NCI-H128 (cell line): Measurements from ENCODE around the gene TBC1D22A.

ENCODE experiments used
- DNase-seq: peaks from one replicate; lab custom pipeline; 2025; ENCODE audit not compliant: unreplicated experiment; lab: John Stamatoyannopoulos, UW

TBC1D22A gene

GRCh38 chr22:46906326-46907045, 144.0 kb downstream of the TBC1D22A start:
- DNase-seq = no peak

- DNase-seq = no peak
Measured at GRCh38 chr22:46907241-46908215, 145.1 kb downstream of the TBC1D22A start.

- DNase-seq = no peak
Measured at GRCh38 chr22:46908641-46909107, 146.2 kb downstream of the TBC1D22A start.

GRCh38 chr22:46909237-46910030, 147.0 kb downstream of the TBC1D22A start:
- DNase-seq = no peak

GRCh38 chr22:46910624-46911023, 148.2 kb downstream of the TBC1D22A start:
- no peak for DNase-seq

- no peak for DNase-seq
Measured at GRCh38 chr22:46911346-46911745, 148.9 kb downstream of the TBC1D22A start.

- DNase-seq = no peak
Measured at GRCh38 chr22:46913351-46913750, 150.9 kb downstream of the TBC1D22A start.

GRCh38 chr22:46914481-46914880, 152.0 kb downstream of the TBC1D22A start:
- DNase-seq = no peak

- peak; percentile 8 for DNase-seq
Measured at GRCh38 chr22:46914916-46915894, 152.8 kb downstream of the TBC1D22A start.

- no peak for DNase-seq
Measured at GRCh38 chr22:46915950-46916730, 153.7 kb downstream of the TBC1D22A start.

- no peak for DNase-seq
Measured at GRCh38 chr22:46916886-46917770, 154.7 kb downstream of the TBC1D22A start.

GRCh38 chr22:46917771-46918101, 155.3 kb downstream of the TBC1D22A start:
- DNase-seq = no peak

- DNase-seq = no peak
Measured at GRCh38 chr22:46918197-46918596, 155.7 kb downstream of the TBC1D22A start.

GRCh38 chr22:46922037-46922436, 159.6 kb downstream of the TBC1D22A start:
- DNase-seq = no peak

GRCh38 chr22:46923394-46923793, 160.9 kb downstream of the TBC1D22A start:
- DNase-seq = no peak

- no peak for DNase-seq
Measured at GRCh38 chr22:46925818-46926217, 163.4 kb downstream of the TBC1D22A start.

GRCh38 chr22:46929046-46929709, 166.7 kb downstream of the TBC1D22A start:
- no peak for DNase-seq

GRCh38 chr22:46929710-46930204, 167.3 kb downstream of the TBC1D22A start:
- no peak for DNase-seq
